H9 (cell line): ENCODE measurements around the gene TIMM13. TPM values are rescaled to one million over a fixed set of nuclear protein-coding genes. Genes with fewer than 3 reads are reported as not detected.

ENCODE experiments used
- DNase-seq: peaks from one replicate; pipeline ENCODE4 v3.0.0-alpha.2; 2017
- H2AFZ ChIP-seq: one replicate; pipeline ENCODE4 v1.6.1; 2013; ENCODE audit warnings: mild to moderate bottlenecking, low read length, control low read depth, moderate library complexity
- H2AK5ac ChIP-seq: 2 replicates; pipeline ENCODE4 v1.6.1; 2013; ENCODE audit warnings: low read length, control low read depth, mixed read lengths; ENCODE audit not compliant: insufficient read length
- H2BK120ac ChIP-seq: one replicate; pipeline ENCODE4 v1.6.1; 2013; ENCODE audit warnings: low read depth, mild to moderate bottlenecking, low read length, control low read depth, inconsistent platforms; ENCODE audit not compliant: poor library complexity, severe bottlenecking
- H2BK12ac ChIP-seq: 2 replicates; pipeline ENCODE4 v1.6.1; 2013; ENCODE audit warnings: low read length, control low read depth, mixed read lengths, low read depth; ENCODE audit not compliant: insufficient read length
- H2BK15ac ChIP-seq: 2 replicates; pipeline ENCODE4 v1.6.1; 2013; ENCODE audit warnings: low read depth, low read length, control low read depth
- H2BK20ac ChIP-seq: one replicate; pipeline ENCODE4 v1.6.1; 2013; ENCODE audit warnings: low read depth, mild to moderate bottlenecking, low read length, control low read depth, inconsistent platforms; ENCODE audit not compliant: poor library complexity, severe bottlenecking
- H2BK5ac ChIP-seq: 2 replicates; pipeline ENCODE4 v1.6.1; 2013; ENCODE audit warnings: low read length, control low read depth, mixed read lengths; ENCODE audit not compliant: insufficient read length
- H3K14ac ChIP-seq: 2 replicates; pipeline ENCODE4 v1.6.1; 2013; ENCODE audit warnings: low read length, control low read depth; ENCODE audit not compliant: insufficient read depth
- H3K18ac ChIP-seq: 2 replicates; pipeline ENCODE4 v1.6.1; 2013; ENCODE audit warnings: low read depth, mild to moderate bottlenecking, mixed read lengths, low read length, control low read depth; ENCODE audit not compliant: insufficient read length
- H3K23ac ChIP-seq: 2 replicates; pipeline ENCODE4 v1.6.1; 2013; ENCODE audit warnings: low read length, control low read depth, mixed read lengths, low read depth; ENCODE audit not compliant: insufficient read length
- H3K23me2 ChIP-seq: 2 replicates; pipeline ENCODE4 v1.6.1; 2013; ENCODE audit warnings: low read depth, mild to moderate bottlenecking, mixed read lengths, low read length, control low read depth; ENCODE audit not compliant: insufficient read length, poor library complexity, severe bottlenecking
- H3K27ac ChIP-seq: 2 replicates; pipeline ENCODE4 v1.5.1; 2013; ENCODE audit warnings: low read length, control low read depth, mixed read lengths, low read depth; ENCODE audit not compliant: insufficient read length
- H3K27me3 ChIP-seq: 2 replicates; pipeline ENCODE4 v1.6.1; 2013; ENCODE audit warnings: low read length, control low read depth, inconsistent platforms; ENCODE audit not compliant: insufficient read depth
- H3K4ac ChIP-seq: 2 replicates; pipeline ENCODE4 v1.6.1; 2013; ENCODE audit warnings: low read depth, mild to moderate bottlenecking, control low read depth, inconsistent platforms, low read length, moderate library complexity
- H3K4me1 ChIP-seq: 2 replicates; pipeline ENCODE4 v1.6.1; 2013; ENCODE audit warnings: low read length, control low read depth, inconsistent platforms; ENCODE audit not compliant: insufficient read depth
- H3K4me2 ChIP-seq: 2 replicates; pipeline ENCODE4 v1.6.1; 2013; ENCODE audit warnings: low read length, control low read depth, mixed read lengths; ENCODE audit not compliant: insufficient read length, insufficient read depth
- H3K56ac ChIP-seq: 2 replicates; pipeline ENCODE4 v1.6.1; 2013; ENCODE audit warnings: low read depth, mild to moderate bottlenecking, mixed read lengths, low read length, control low read depth; ENCODE audit not compliant: insufficient read length
- H3K79me1 ChIP-seq: 2 replicates; pipeline ENCODE4 v1.6.1; 2013; ENCODE audit warnings: low read depth, mild to moderate bottlenecking, moderate library complexity, low read length, control low read depth, inconsistent platforms; ENCODE audit not compliant: insufficient read depth, poor library complexity, severe bottlenecking
- H3K79me2 ChIP-seq: 2 replicates; pipeline ENCODE4 v1.6.1; 2013; ENCODE audit warnings: low read length, control low read depth, inconsistent platforms; ENCODE audit not compliant: insufficient read depth
- H3K9ac ChIP-seq: 2 replicates; pipeline ENCODE4 v1.6.1; 2013; ENCODE audit warnings: low read length, control low read depth, mixed read lengths; ENCODE audit not compliant: insufficient read length; ENCODE audit errors: extremely low read depth
- H3K9me3 ChIP-seq: one replicate; pipeline ENCODE4 v1.6.1; 2013; ENCODE audit warnings: low read depth, low read length, inconsistent platforms; ENCODE audit not compliant: control insufficient read depth
- H3T11ph ChIP-seq: one replicate; pipeline ENCODE4 v1.6.1; 2013; ENCODE audit warnings: mild to moderate bottlenecking, low read length, control low read depth, inconsistent platforms
- H4K20me1 ChIP-seq: one replicate; pipeline ENCODE4 v1.6.1; 2013; ENCODE audit not compliant: control insufficient read depth, insufficient read length, insufficient read depth
- H4K5ac ChIP-seq: 2 replicates; pipeline ENCODE4 v1.6.1; 2013; ENCODE audit warnings: low read depth, mild to moderate bottlenecking, mixed read lengths, low read length, control low read depth; ENCODE audit not compliant: insufficient read length
- H4K8ac ChIP-seq: replicated peaks from 2 replicates; pipeline ENCODE4 v1.6.1; 2013; ENCODE audit warnings: low read length, control low read depth, mixed read lengths, low read depth; ENCODE audit not compliant: insufficient read length
- H4K91ac ChIP-seq: 2 replicates; pipeline ENCODE4 v1.6.1; 2013; ENCODE audit warnings: low read depth, mild to moderate bottlenecking, moderate library complexity, mixed read lengths, low read length, control low read depth; ENCODE audit not compliant: insufficient read length
- H3K27ac Mint-ChIP-seq, 3 experiments: 2 replicates in 2 of 3; 3 replicates in 1 of 3; pipeline ENCODE4 v1.8.0; 2020 to 2021; ENCODE audit warnings: mixed read lengths in 3 of 3, mild to moderate bottlenecking in 1 of 3, moderate library complexity in 1 of 3
- H3K27me3 Mint-ChIP-seq: 2 replicates; pipeline ENCODE4 v1.8.0; 2021; ENCODE audit warnings: low read depth, mild to moderate bottlenecking, moderate library complexity, mixed read lengths
- H3K36me3 Mint-ChIP-seq, 3 experiments: 2 replicates in 2 of 3; 3 replicates in 1 of 3; pipeline ENCODE4 v1.8.0; 2020 to 2021; ENCODE audit warnings: low read depth in 3 of 3, mixed read lengths in 3 of 3; ENCODE audit not compliant: insufficient read depth in 1 of 3
- H3K4me1 Mint-ChIP-seq, 2 experiments: 2 replicates each; pipeline ENCODE4 v1.8.0; 2020; ENCODE audit warnings: mixed read lengths in 2 of 2
- H3K4me3 Mint-ChIP-seq, 2 experiments: 2 replicates in 1 of 2; 3 replicates in 1 of 2; pipeline ENCODE4 v1.8.0; 2020 to 2021; ENCODE audit warnings: mild to moderate bottlenecking in 2 of 2, mixed read lengths in 2 of 2, moderate library complexity in 1 of 2
- H3K9me3 Mint-ChIP-seq, 2 experiments: 2 replicates in 1 of 2; 3 replicates in 1 of 2; pipeline ENCODE4 v1.8.0; 2020; ENCODE audit warnings: mild to moderate bottlenecking in 2 of 2, mixed read lengths in 2 of 2, moderate library complexity in 1 of 2
- CTCF ChIP-seq: fragments of 200-600 bp; sonication (generic); conservative IDR thresholded peaks from 3 replicates; pipeline ENCODE4 v1.8.0; 2021; ENCODE audit warnings: antibody characterized with exemption, mild to moderate bottlenecking
- WGBS: extraction: QIAGEN DNeasy Blood & Tissue Kit; methylation state at CpG from one replicate; pipeline ENCODE4 v1.1.7; 2013; ENCODE audit warnings: missing lambda C conversion rate, low lambda C conversion rate, mixed read lengths; ENCODE audit not compliant: insufficient read length; ENCODE audit errors: extremely low coverage; 5-methylcytosine and 5-hydroxymethylcytosine counted together
- total RNA-seq: library from RNA; stranded (reverse); gene quantifications from 2 replicates; pipeline ENCODE4 v1.2.1, GENCODE V29; 2021

Gene TIMM13
- total RNA-seq, 1 experiment from 2014 or later = 214 TPM

- no peak overlapping the region for H2BK12ac ChIP-seq
- no peaks in the 10 kb centered on the region; a peak in 1 of 7 replicates for H3K36me3 Mint-ChIP-seq
Observed at GRCh38 chr19:2410023-2410422, 17.4 kb downstream of the TIMM13 start.

More at GRCh38 chr19:2410023-2410422, 17.4 kb downstream of the TIMM13 start:
- H2BK120ac ChIP-seq = no peak overlapping the region
- H3K79me1 ChIP-seq = no peaks in the 10 kb centered on the region
- no peak overlapping the region for H2AFZ ChIP-seq
- no peak overlapping the region for H3K27ac ChIP-seq
- H3K4me2 ChIP-seq = no peak overlapping the region
- Mint-ChIP-seq H3K9me3 (peaks cover 2 to 10% of the 10 kb centered on the region in 2 experiments; a peak in 4 of 5 replicates), H3K4me1 (no peaks in the 10 kb centered on the region), H3K4me3 (peak overlapping the region in 1 of 2 experiments; percentile 6; a peak in 1 of 5 replicates), H3K27ac (no peak overlapping the region), H3K27me3 (peaks cover 48% of the 10 kb centered on the region)
- no peaks in the 10 kb centered on the region for H3K23me2 ChIP-seq
- H3K18ac ChIP-seq = no peak overlapping the region
- H4K8ac ChIP-seq = no peak overlapping the region
- H2BK15ac ChIP-seq = no peak overlapping the region
- H3K9me3 ChIP-seq = no peaks in the 10 kb centered on the region
- H4K20me1 ChIP-seq = no peaks in the 10 kb centered on the region
- H2BK20ac ChIP-seq = no peak overlapping the region
- no peak overlapping the region for H3K23ac ChIP-seq
- H3K9ac ChIP-seq = no peak overlapping the region
- no peaks in the 10 kb centered on the region for H3K79me2 ChIP-seq
- no peak overlapping the region for H4K5ac ChIP-seq
- H3K27me3 ChIP-seq = no peaks in the 10 kb centered on the region
- H2AK5ac ChIP-seq = no peak overlapping the region
- H3K4me1 ChIP-seq = no peaks in the 10 kb centered on the region
- WGBS = no CpG with 5 or more reads among the region's 7 CpGs
- no peak overlapping the region for H3T11ph ChIP-seq
- H3K4ac ChIP-seq = no peak overlapping the region
- no peak overlapping the region for H3K14ac ChIP-seq
- H2BK5ac ChIP-seq = no peak overlapping the region
- no peak overlapping the region for H4K91ac ChIP-seq
- no peak for TF ChIP-seq CTCF
- no peak for DNase-seq
- H3K56ac ChIP-seq = no peak overlapping the region
